ENCODE data around the gene BPIFB2.

- TF ChIP-seq POLR2A (IDR thresholded peaks at IDR 0.05; ENCODE audit: low read depth, low read length) = no peak
- no peak for TF ChIP-seq CTCF (IDR thresholded peaks at IDR 0.05; ENCODE audit: extremely low read depth in 1 of 2, insufficient read depth in 1 of 2, low read depth in 1 of 2, low read length in 2 of 2)
- no peak for TF ChIP-seq JUN (IDR thresholded peaks at IDR 0.05; ENCODE audit: borderline replicate concordance, insufficient read depth, insufficient read length, low read depth)
Observed at GRCh38 chr20:33042983-33043730, 35.7 kb downstream of the BPIFB2 start.

Data from endothelial cell of umbilical vein (primary cell).